HG02798 (cell line): ENCODE data around the gene KIFC3.
A peak's percentile ranks its signal among the peaks of the same experiment; 100 is the strongest.
"Not testable (repeated sequence)": the region's sequence is repeated elsewhere in the genome, so short reads cannot be mapped to it uniquely, and the experiment has no call there.

ENCODE experiments used
- ATAC-seq: cut with Tn5 transposase; IDR thresholded peaks from one replicate; pipeline ENCODE4 v1.9.1; 2021; ENCODE audit warnings: mild to moderate bottlenecking; ENCODE audit not compliant: unreplicated experiment, poor library complexity

Gene KIFC3

GRCh38 chr16:57826052-57826451, 23.8 kb upstream of the KIFC3 start:
- ATAC-seq, result no peak

- ATAC-seq, result no peak
Measured at GRCh38 chr16:57825298-57826044, 23.2 kb upstream of the KIFC3 start.

- no peak for ATAC-seq
Measured at GRCh38 chr16:57824888-57825287, 22.6 kb upstream of the KIFC3 start.

GRCh38 chr16:57823836-57824235, 21.5 kb upstream of the KIFC3 start:
- no peak for ATAC-seq

- ATAC-seq, result no peak
Measured at GRCh38 chr16:57822856-57823255, 20.6 kb upstream of the KIFC3 start.

- ATAC-seq, result no peak
Measured at GRCh38 chr16:57822018-57822553, 19.8 kb upstream of the KIFC3 start.

GRCh38 chr16:57821149-57821971, 19.1 kb upstream of the KIFC3 start:
- no peak for ATAC-seq

GRCh38 chr16:57818377-57819064, 16.2 kb upstream of the KIFC3 start:
- no peak for ATAC-seq

GRCh38 chr16:57817680-57818079, 15.4 kb upstream of the KIFC3 start:
- ATAC-seq, result no peak

GRCh38 chr16:57815987-57816745, 13.9 kb upstream of the KIFC3 start:
- no peak for ATAC-seq

GRCh38 chr16:57814896-57815295, 12.6 kb upstream of the KIFC3 start:
- ATAC-seq, result no peak

- no peak for ATAC-seq
Measured at GRCh38 chr16:57813466-57813865, 11.2 kb upstream of the KIFC3 start.

- ATAC-seq, result not testable (repeated sequence)
Measured at GRCh38 chr16:57811340-57811739, 9.0 kb upstream of the KIFC3 start.

GRCh38 chr16:57810197-57811031, 8.1 kb upstream of the KIFC3 start:
- peak; percentile 98 for ATAC-seq

- ATAC-seq, result peak; percentile 15
Measured at GRCh38 chr16:57809276-57810196, 7.2 kb upstream of the KIFC3 start.

GRCh38 chr16:57808589-57809228, 6.4 kb upstream of the KIFC3 start:
- no peak for ATAC-seq

- peak; percentile 30 for ATAC-seq
Measured at GRCh38 chr16:57807968-57808528, 5.8 kb upstream of the KIFC3 start.
